A549 (cell line): ENCODE measurements around the gene BRMS1. TPM values are rescaled to one million over a fixed set of nuclear protein-coding genes. Genes with fewer than 3 reads are reported as not detected.

ENCODE experiments used
- ATAC-seq, 2 experiments: fragments of 200-7000 bp in 1 of 2; fragments of >200 bp in 1 of 2; cut with Nextera tagmentation in 1 of 2; cut with Tn5 transposase in 1 of 2; 3 replicates each; pipeline versions ENCODE4 v1.8.0 to v1.9.1; 2018 to 2020; ENCODE audit warnings: mild to moderate bottlenecking in 1 of 2, moderate library complexity in 1 of 2
- CTCF ChIA-PET: fragments of 300-600 bp; sonication (Branson Sonifier 250); formaldehyde crosslinking; extraction: SDS; loops from one replicate; lab custom pipeline; 2021; ENCODE audit warnings: antibody characterized with exemption, inconsistent platforms; lab: Yijun Ruan, JAX
- POLR2A ChIA-PET: fragments of 350-600 bp; formaldehyde crosslinking; extraction: SDS; loops from one replicate; lab custom pipeline; 2021; ENCODE audit warnings: antibody characterized with exemption, inconsistent platforms; lab: Yijun Ruan, JAX
- DNase-seq, 2 experiments: peaks; one replicate each; pipeline versions ENCODE4 v3.0.0 to v3.0.0-alpha.2; 2011 to 2016; ENCODE audit warnings: low read depth in 1 of 2, low spot score in 1 of 2
- FAIRE-seq: peaks from 2 replicates; lab custom pipeline; 2011; peaks lifted over from hg19 to GRCh38; lab: Jason Lieb, UNC
- H3K27ac ChIP-seq, 2 experiments: fragments of >200 bp; sonication (Bioruptor Twin); formaldehyde crosslinking; 3 replicates each; pipeline ENCODE4 v1.5.1; 2016 to 2017
- H3K4me1 ChIP-seq: fragments of >200 bp; sonication (Bioruptor Twin); formaldehyde crosslinking; 3 replicates; pipeline ENCODE4 v1.6.1; 2016
- H3K4me2 ChIP-seq: fragments of >200 bp; sonication (Bioruptor Twin); formaldehyde crosslinking; 3 replicates; pipeline ENCODE4 v1.6.1; 2016
- H3K4me3 ChIP-seq: fragments of >200 bp; sonication (Bioruptor Twin); formaldehyde crosslinking; 3 replicates; pipeline ENCODE4 v1.5.1; 2016
- H3K9me3 ChIP-seq: fragments of >200 bp; sonication (Bioruptor Twin); formaldehyde crosslinking; 3 replicates; pipeline ENCODE4 v1.6.1; 2016
- BHLHE40 ChIP-seq: IDR thresholded peaks from 2 replicates; pipeline ENCODE4 v1.6.1; 2012; ENCODE audit warnings: low read depth, low read length, inconsistent platforms
- CHD2 ChIP-seq: fragments of 150-350 bp; IDR thresholded peaks from 2 replicates; pipeline ENCODE4 v1.6.1; 2014; ENCODE audit warnings: low read length; ENCODE audit not compliant: partially characterized antibody
- CTCF ChIP-seq: fragments of >200 bp; sonication (Bioruptor Twin); formaldehyde crosslinking; IDR thresholded peaks from 3 replicates; pipeline ENCODE4 v1.5.1; 2016
- E2F6 ChIP-seq: IDR thresholded peaks from 2 replicates; pipeline ENCODE4 v1.6.1; 2012; ENCODE audit warnings: low read depth, borderline replicate concordance
- EP300 ChIP-seq, 2 experiments: fragments of >200 bp; sonication (Bioruptor Twin); formaldehyde crosslinking; IDR thresholded peaks; 2 replicates in 1 of 2; 3 replicates in 1 of 2; pipeline ENCODE4 v1.6.1; 2016 to 2017
- ESRRA ChIP-seq: fragments of 150-350 bp; IDR thresholded peaks from 2 replicates; pipeline ENCODE4 v1.6.1; 2014; ENCODE audit warnings: mild to moderate bottlenecking, low read length, borderline replicate concordance
- GATA3 ChIP-seq: IDR thresholded peaks from 2 replicates; pipeline ENCODE4 v1.6.1; 2012; ENCODE audit warnings: borderline replicate concordance
- HDAC2 ChIP-seq: fragments of 200-600 bp; sonication (generic); IDR thresholded peaks from 2 replicates; pipeline ENCODE4 v1.6.1; 2016
- JUNB ChIP-seq: fragments of >200 bp; sonication (Bioruptor Twin); formaldehyde crosslinking; IDR thresholded peaks from 2 replicates; pipeline ENCODE4 v1.6.1; 2016
- KDM1A ChIP-seq: fragments of 200-600 bp; sonication (generic); IDR thresholded peaks from 2 replicates; pipeline ENCODE4 v1.6.1; 2016; ENCODE audit warnings: low read depth, mild to moderate bottlenecking
- KDM5A ChIP-seq: fragments of 200-600 bp; sonication (generic); IDR thresholded peaks from 2 replicates; pipeline ENCODE4 v1.6.1; 2016; ENCODE audit warnings: antibody characterized with exemption, mild to moderate bottlenecking
- MAFK ChIP-seq: fragments of 450-650 bp; IDR thresholded peaks from 2 replicates; pipeline ENCODE4 v1.6.1; 2014; ENCODE audit not compliant: partially characterized antibody
- MAX ChIP-seq: IDR thresholded peaks from 2 replicates; pipeline ENCODE4 v1.6.1; 2012
- MAZ ChIP-seq: fragments of 150-350 bp; IDR thresholded peaks from 2 replicates; pipeline ENCODE4 v1.6.1; 2014; ENCODE audit warnings: antibody characterized with exemption, low read depth, low read length, borderline replicate concordance
- NFE2L2 ChIP-seq: fragments of 150-350 bp; conservative IDR thresholded peaks from 2 replicates; pipeline ENCODE4 v1.6.1; 2014; ENCODE audit warnings: low read length
- RARB ChIP-seq: fragments of 250-450 bp; sonication (Bioruptor Pico); IDR thresholded peaks from 2 replicates; pipeline ENCODE4 v1.8.0; 2021; ENCODE audit warnings: mild to moderate bottlenecking, moderate library complexity
- RCOR1 ChIP-seq: fragments of 150-350 bp; IDR thresholded peaks from 2 replicates; pipeline ENCODE4 v1.6.1; 2014; ENCODE audit warnings: antibody characterized with exemption, low read length, low read depth
- RNF2 ChIP-seq: fragments of 200-600 bp; sonication (generic); IDR thresholded peaks from 2 replicates; pipeline ENCODE4 v1.6.1; 2016; ENCODE audit warnings: low read depth, mild to moderate bottlenecking, antibody characterized with exemption, moderate library complexity, borderline replicate concordance
- SMC3 ChIP-seq: fragments of >200 bp; sonication (Bioruptor Twin); formaldehyde crosslinking; IDR thresholded peaks from 3 replicates; pipeline ENCODE4 v1.6.1; 2018; ENCODE audit warnings: inconsistent platforms
- SREBF2 ChIP-seq: fragments of 450-650 bp; IDR thresholded peaks from 2 replicates; pipeline ENCODE4 v1.6.1; 2014; ENCODE audit warnings: mild to moderate bottlenecking, moderate library complexity
- TFCP2L1 ChIP-seq: fragments of 250-450 bp; sonication (Bioruptor Pico); IDR thresholded peaks from 2 replicates; pipeline ENCODE4 v1.5.0; 2021; ENCODE audit warnings: mild to moderate bottlenecking
- TP53 ChIP-seq: fragments of 250-450 bp; sonication (Bioruptor Pico); IDR thresholded peaks from 2 replicates; pipeline ENCODE4 v1.5.0; 2021; ENCODE audit warnings: mild to moderate bottlenecking, moderate library complexity
- ZFP36 ChIP-seq: fragments of 450-650 bp; IDR thresholded peaks from 2 replicates; pipeline ENCODE4 v1.6.1; 2014; ENCODE audit warnings: borderline replicate concordance; ENCODE audit not compliant: partially characterized antibody
- WGBS: methylation state at CpG from one replicate; pipeline ENCODE4 v1.1.6; 2017; ENCODE audit errors: missing lambda C conversion rate; 5-methylcytosine and 5-hydroxymethylcytosine counted together
- polyA plus RNA-seq, 4 experiments: library from polyadenylated mRNA; depleted of rRNA in 3 of 4; stranded (reverse); fragments of >200 nt; fragmentation: RNase III in 1 of 4; extraction: RNeasy Plus Mini Kit Qiagen cat#74134 plus additional on column Dnase treatment in 1 of 4; gene quantifications; 2 replicates in 3 of 4; 3 replicates in 1 of 4; pipeline ENCODE4 v1.2.3, GENCODE V29; 2011 to 2017
- TF ChIP-seq, protein P1 (sequence below): IDR thresholded peaks from 2 replicates; pipeline ENCODE4 v1.6.1; 2012

Gene BRMS1
- polyA plus RNA-seq, 2 of the 4 experiments (the other 2 are of a cell fraction): 56.2 to 90.8 TPM

DNA sequence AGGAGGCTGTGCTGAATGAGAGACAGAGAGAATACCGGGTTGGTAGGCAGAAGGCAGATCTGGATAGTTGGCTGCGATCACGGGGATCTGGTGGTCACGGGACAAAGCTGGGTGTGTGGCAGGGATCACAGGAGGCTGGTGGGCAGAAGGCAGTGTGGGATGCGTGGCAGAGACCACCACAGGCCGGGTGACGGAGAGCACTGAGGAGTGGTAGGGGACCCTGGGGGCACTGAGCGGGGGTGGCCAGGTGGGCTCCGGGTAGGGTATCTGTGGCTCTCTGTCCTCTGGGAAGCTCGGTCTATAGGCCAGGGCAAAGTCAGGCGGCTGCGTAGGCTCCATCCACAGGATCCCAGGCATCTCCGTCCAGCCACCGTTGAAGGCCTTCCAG, 29.4 kb downstream of the BRMS1 start:
- no peak overlapping the region for H3K4me2 ChIP-seq
- ATAC-seq (no peak), DNase-seq (no peak), FAIRE-seq (no peak)
- peaks cover 29% of the 10 kb centered on the region for H3K4me1 ChIP-seq
- H3K4me3 ChIP-seq: no peak overlapping the region
- CTCF ChIA-PET: interaction anchor here (0.9 to 12.2 kb wide), 5 partner anchors 17 to 73 kb away, joined by 3 to 247 read pairs (median 4); partner anchors contain the start of gene RIN1
- no peaks in the 10 kb centered on the region for H3K9me3 ChIP-seq
- TF ChIP-seq JUNB (no peak), KDM5A (no peak), HDAC2 (no peak), CTCF (no peak), TFCP2L1 (CRISPR knock-in tag) (no peak), SMC3 (no peak)
- POLR2A ChIA-PET: no interaction called here
- no peak overlapping the region for H3K27ac ChIP-seq
- 87% methylated on average over 14 of the region's 14 CpGs for WGBS

GRCh38 chr11:66314561-66315497, 30.1 kb downstream of the BRMS1 start:
- Histone ChIP-seq H3K4me2 (no peak overlapping the region), H3K4me1 (peaks cover 29% of the 10 kb centered on the region), H3K9me3 (no peaks in the 10 kb centered on the region), H3K27ac (no peak overlapping the region), H3K4me3 (no peak overlapping the region)
- ChIA-PET POLR2A (no interaction called here), CTCF (interaction anchor here (0.9 to 12.2 kb wide), 7 partner anchors 10 to 74 kb away, joined by 3 to 247 read pairs (median 4); partner anchors contain the start of gene RIN1)
- 77% methylated on average over 15 of the region's 17 CpGs for WGBS
- TF ChIP-seq E2F6 (no peak), MAZ (no peak), ESRRA (no peak), BHLHE40 (no peak), KDM5A (no peak), TP53 (CRISPR knock-in tag) (no peak), RCOR1 (no peak), KDM1A (no peak), SMC3 (no peak), EP300 (IDR thresholded peaks at IDR 0.05) (no peak), MAFK (no peak), CHD2 (no peak), GATA3 (no peak), RARB (CRISPR knock-in tag) (no peak), NFE2L2 (no peak), SREBF2 (no peak), RNF2 (no peak), ZFP36 (no peak), MAX (no peak)
- TF ChIP-seq, protein P1, sequence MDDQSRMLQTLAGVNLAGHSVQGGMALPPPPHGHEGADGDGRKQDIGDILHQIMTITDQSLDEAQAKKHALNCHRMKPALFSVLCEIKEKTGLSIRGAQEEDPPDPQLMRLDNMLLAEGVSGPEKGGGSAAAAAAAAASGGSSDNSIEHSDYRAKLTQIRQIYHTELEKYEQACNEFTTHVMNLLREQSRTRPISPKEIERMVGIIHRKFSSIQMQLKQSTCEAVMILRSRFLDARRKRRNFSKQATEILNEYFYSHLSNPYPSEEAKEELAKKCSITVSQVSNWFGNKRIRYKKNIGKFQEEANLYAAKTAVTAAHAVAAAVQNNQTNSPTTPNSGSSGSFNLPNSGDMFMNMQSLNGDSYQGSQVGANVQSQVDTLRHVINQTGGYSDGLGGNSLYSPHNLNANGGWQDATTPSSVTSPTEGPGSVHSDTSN: no peak
- no peak for DNase-seq
- FAIRE-seq: no peak
- no peak for ATAC-seq
